Activated T-helper 17 cell treated with anti-CD3 and anti-CD28 coated beads, Interleukin-2, amount 50 U/mL, for 72 hours (primary cell): ENCODE results near the gene PHF12. TPM values are rescaled to one million over a fixed set of nuclear protein-coding genes. Genes with fewer than 3 reads are reported as not detected.

Experiments
- ATAC-seq: fragments of 150-1000 bp; cut with Tn5 transposase; replicated peaks from 2 replicates; pipeline ENCODE4 v1.10.0; 2021; ENCODE audit warnings: mild to moderate bottlenecking, moderate library complexity
- H3K27ac Mint-ChIP-seq: one replicate; pipeline ENCODE4 v1.8.0; 2022; ENCODE audit warnings: mixed read lengths
- H3K27me3 Mint-ChIP-seq: one replicate; pipeline ENCODE4 v1.8.0; 2022; ENCODE audit warnings: mixed read lengths
- H3K36me3 Mint-ChIP-seq: one replicate; pipeline ENCODE4 v1.8.0; 2022; ENCODE audit warnings: low read depth, mild to moderate bottlenecking, mixed read lengths
- H3K4me1 Mint-ChIP-seq: one replicate; pipeline ENCODE4 v1.8.0; 2022; ENCODE audit warnings: mixed read lengths
- H3K4me3 Mint-ChIP-seq: one replicate; pipeline ENCODE4 v1.8.0; 2022; ENCODE audit warnings: mild to moderate bottlenecking, mixed read lengths
- H3K9me3 Mint-ChIP-seq: one replicate; pipeline ENCODE4 v1.8.0; 2022; ENCODE audit warnings: mixed read lengths
- total RNA-seq, 2 donors: library from RNA; stranded (reverse); gene quantifications; one replicate each; pipeline ENCODE4 v1.2.3, GENCODE V29; 2022

The PHF12 gene
- total RNA-seq, 2 donors from 2014 or later, result 56.9 to 60.2 TPM

DNA sequence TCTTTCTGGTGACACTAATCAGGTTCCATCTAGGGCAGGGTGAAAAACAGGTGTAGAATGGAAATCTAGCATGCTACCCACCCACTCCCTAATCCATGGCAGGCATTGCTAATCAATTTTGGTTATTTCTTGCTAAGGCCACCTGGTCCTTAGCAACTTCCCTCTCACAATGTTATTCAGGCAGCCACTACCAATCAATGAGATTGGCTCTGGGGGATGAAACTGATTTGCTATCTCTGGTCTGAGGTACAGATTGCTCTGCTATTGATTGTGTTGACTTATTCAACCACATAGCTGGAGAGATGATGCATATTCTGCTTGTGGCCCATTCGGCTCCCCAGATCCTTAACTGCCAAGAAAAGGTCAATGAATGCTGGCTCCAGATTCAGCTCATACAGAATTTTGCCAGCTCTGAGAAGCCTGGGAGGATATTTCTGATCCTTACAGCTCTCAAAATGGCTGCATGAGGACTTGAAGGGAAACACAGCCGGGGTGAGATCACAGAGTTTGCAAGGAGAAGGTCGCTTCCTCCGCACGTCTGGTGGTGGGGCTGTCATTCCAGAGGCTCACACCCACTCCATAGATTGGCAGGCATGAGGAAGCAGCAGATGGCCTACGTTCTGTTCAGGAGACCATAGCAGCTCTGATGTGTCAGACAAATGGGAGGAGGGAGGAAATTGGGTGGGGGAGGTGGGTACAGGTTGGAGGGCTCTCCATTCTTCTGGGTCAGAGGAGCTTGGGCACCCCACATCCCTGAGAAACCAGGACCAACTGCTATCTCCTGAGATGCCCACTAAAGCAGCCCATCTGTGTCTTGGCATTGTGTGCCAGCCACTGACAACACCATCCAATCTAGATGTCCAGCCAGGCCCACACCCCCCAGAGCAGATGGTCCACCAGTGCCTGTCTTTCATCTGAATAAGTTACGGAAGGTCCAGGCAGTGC lies 32.2 kb upstream of the PHF12 start:
- Mint-ChIP-seq H3K4me1 (peaks cover 15% of the 10 kb centered on the region), H3K9me3 (no peaks in the 10 kb centered on the region), H3K27ac (peak overlapping the region; percentile 16)

DNA sequence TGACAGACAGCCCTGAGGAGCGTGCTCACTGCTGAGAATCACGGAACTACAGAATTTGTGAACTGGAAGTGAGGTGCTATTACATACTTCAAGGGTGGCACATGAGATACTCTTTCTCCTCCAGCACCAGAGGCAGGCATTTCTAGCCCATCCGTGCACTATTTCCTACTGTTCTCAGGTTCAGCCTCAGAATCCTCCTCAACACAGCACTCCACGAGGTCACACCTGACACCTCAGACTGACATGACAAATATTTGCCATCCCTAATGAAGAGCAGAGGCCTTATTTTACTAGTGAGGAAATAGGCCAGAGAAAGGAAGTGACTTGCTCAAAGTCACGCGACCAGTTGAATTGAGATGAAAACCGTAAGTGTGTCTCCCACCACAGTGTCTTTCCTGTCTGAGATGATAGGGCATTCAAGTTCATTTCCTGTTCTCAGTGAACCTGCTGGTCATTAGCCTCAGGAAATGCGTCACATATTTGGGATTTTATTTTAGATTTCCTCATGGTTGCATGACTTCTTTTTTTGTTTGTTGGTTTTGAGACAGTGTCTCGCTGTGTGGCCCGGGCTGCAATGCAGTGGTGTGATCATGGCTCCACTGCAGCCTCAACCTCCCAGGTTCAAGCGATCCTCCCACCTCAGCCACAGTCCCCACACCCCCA lies 30.9 kb upstream of the PHF12 start:
- peak overlapping the region; percentile 55 for H3K4me3 Mint-ChIP-seq
- H3K27me3 Mint-ChIP-seq, result no peaks in the 10 kb centered on the region
- ATAC-seq, result peak; percentile 84
- peaks cover 15% of the 10 kb centered on the region for H3K4me1 Mint-ChIP-seq
- H3K27ac Mint-ChIP-seq, result peak overlapping the region; percentile 84
- no peaks in the 10 kb centered on the region for H3K36me3 Mint-ChIP-seq
- no peaks in the 10 kb centered on the region for H3K9me3 Mint-ChIP-seq

More for the DNA sequence above, 32.2 kb upstream of the PHF12 start:
- Mint-ChIP-seq H3K27me3 (no peaks in the 10 kb centered on the region), H3K36me3 (no peaks in the 10 kb centered on the region), H3K4me3 (peak overlapping the region; percentile 55)
- ATAC-seq, result no peak

DNA sequence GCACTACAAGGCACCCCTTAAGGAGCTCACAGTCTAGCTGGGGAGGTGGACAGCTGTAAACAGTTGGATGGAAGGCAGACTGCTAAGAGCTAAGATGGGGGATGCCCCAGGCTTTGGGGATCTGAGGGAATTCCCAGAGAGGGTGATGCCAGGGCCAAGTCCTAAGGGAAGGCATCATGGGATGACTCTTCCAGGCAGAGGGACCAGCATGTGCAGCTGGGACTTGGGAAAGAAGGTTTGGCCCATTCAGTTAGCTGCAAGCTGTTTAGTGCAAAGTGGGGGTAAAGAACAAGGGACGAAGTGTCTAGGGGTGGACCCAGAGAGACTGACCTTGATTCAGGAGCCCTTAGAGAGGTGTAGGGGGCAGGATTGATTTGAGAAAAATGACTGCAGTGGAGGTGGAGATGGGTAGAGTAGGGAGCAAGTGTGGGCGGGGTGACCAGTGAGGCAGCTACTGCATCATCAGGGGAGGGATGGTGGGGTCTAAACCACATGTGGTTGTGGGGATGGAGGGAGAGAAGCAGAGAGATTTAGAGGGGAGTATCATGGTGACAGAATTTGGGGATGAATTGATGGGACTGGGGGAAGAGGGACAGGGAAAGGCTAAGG lies 27.1 kb upstream of the PHF12 start:
- no peak for ATAC-seq
- Mint-ChIP-seq H3K27ac (no peak overlapping the region), H3K9me3 (no peaks in the 10 kb centered on the region), H3K4me3 (no peak overlapping the region), H3K36me3 (no peaks in the 10 kb centered on the region), H3K4me1 (peaks cover 15% of the 10 kb centered on the region), H3K27me3 (no peaks in the 10 kb centered on the region)

DNA sequence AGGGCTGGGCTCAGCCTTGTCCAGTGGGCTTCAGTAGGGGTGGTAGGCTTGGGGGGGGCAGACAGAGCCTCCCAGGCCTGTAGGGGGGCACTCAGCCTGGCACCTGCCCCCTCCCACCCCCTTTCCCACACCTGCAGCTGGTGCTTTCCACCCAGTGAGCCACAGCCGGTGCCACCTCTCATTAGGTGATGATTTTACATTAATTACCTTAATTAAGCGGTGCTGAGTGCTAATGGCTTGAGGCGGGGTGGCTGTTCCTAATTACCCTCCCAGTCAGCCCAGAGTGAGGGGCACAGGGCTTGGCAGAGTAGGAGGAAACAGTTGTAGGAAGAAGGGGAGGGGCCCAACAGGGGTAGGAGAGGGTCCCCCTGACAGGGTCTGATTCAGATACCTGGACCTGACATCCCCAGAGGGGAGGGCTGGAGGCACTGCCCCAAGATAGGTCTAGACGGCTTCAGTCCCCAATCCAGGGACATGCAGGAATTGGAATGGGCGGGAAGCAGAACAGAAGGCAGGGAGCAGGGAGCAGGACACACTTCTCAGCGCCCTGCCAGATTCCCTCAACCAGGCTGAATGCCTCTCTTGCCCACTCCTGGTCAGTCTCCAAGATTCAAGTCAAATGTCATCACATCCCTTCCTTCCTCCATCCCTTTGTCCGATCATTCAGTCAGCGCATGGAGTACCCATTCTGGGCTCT lies 26.5 kb upstream of the PHF12 start:
- Mint-ChIP-seq H3K27ac (no peak overlapping the region), H3K4me3 (no peak overlapping the region), H3K36me3 (no peaks in the 10 kb centered on the region), H3K4me1 (peaks cover 9% of the 10 kb centered on the region), H3K9me3 (no peaks in the 10 kb centered on the region), H3K27me3 (no peaks in the 10 kb centered on the region)
- ATAC-seq, result no peak

DNA sequence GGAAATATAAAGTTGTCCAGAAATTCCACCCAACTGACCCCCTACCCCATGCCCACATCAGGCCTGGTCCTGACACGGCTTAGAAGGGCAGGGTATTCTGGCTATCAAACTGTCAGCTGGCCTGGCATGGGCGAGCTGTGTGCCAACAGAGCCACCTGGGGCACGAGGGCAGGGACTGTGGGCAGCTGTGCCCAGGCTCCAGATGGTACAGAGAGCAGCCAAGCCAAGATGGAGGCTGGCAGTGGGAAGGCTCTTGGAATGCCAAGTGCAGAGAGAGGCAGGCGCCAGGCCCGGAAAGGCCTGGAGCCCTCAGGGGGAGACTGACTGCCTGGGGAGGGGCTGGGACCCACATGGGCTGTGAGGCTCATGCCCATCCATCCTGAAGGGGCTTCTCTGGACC lies 24.3 kb upstream of the PHF12 start:
- no peak for ATAC-seq
- Mint-ChIP-seq H3K4me3 (no peak overlapping the region), H3K9me3 (no peaks in the 10 kb centered on the region), H3K36me3 (no peaks in the 10 kb centered on the region), H3K4me1 (no peaks in the 10 kb centered on the region), H3K27me3 (no peaks in the 10 kb centered on the region), H3K27ac (no peak overlapping the region)

DNA sequence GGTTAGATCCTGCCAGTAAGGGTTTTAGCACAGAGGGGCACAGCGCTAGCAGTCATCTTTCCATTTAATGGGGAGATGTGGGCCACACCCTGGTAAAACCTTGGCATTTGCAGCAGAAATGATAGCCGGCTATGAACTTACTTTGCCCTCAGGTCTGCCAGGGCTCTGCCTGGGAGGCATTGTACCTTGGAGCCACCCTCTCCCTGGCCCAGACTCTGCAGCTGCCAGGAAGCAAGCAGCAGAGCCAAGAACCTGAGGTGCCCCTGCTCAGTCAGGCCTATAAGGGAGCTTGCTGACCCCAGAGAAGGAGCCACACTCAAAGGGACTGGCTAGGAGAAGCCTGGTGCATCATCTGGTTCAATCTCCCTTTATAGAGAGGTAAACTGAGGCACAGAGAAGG lies 23.7 kb upstream of the PHF12 start:
- no peaks in the 10 kb centered on the region for H3K9me3 Mint-ChIP-seq
- H3K36me3 Mint-ChIP-seq, result no peaks in the 10 kb centered on the region
- H3K4me3 Mint-ChIP-seq, result no peak overlapping the region

DNA sequence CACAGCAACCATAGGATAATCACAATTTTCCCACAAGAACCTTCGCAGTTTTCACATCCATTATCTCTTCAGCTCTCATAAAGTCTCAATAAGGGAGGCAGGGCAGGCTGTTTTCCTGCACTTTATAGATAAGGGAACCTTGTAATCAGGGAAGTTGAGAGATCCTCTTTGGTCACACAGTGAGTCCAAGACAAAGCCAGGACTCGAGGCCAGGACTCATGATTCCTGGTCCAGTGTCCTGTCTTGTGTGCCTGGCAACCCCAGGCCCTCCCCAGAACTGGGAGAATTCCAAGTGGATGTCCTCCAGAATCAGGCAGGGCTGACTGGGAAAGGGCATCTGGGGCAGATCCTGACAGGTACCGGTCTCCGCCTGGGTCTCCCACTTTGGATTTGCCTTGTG lies 23.1 kb upstream of the PHF12 start:
- Mint-ChIP-seq H3K27ac (no peak overlapping the region), H3K36me3 (no peaks in the 10 kb centered on the region), H3K4me1 (no peaks in the 10 kb centered on the region), H3K27me3 (no peaks in the 10 kb centered on the region), H3K4me3 (no peak overlapping the region), H3K9me3 (no peaks in the 10 kb centered on the region)
- ATAC-seq, result no peak

More for the DNA sequence above, 23.7 kb upstream of the PHF12 start:
- no peak for ATAC-seq
- Mint-ChIP-seq H3K27ac (no peak overlapping the region), H3K4me1 (no peaks in the 10 kb centered on the region), H3K27me3 (no peaks in the 10 kb centered on the region)

- H3K36me3 Mint-ChIP-seq, result no peaks in the 10 kb centered on the region
- no peak overlapping the region for H3K4me3 Mint-ChIP-seq
- H3K4me1 Mint-ChIP-seq, result no peaks in the 10 kb centered on the region
- H3K27ac Mint-ChIP-seq, result no peak overlapping the region
- H3K27me3 Mint-ChIP-seq, result no peaks in the 10 kb centered on the region
- H3K9me3 Mint-ChIP-seq, result no peaks in the 10 kb centered on the region
- ATAC-seq, result no peak
Measured at GRCh38 chr17:28973425-28973824, 22.1 kb upstream of the PHF12 start.

- no peaks in the 10 kb centered on the region for H3K27me3 Mint-ChIP-seq
- H3K36me3 Mint-ChIP-seq, result no peaks in the 10 kb centered on the region
- H3K4me3 Mint-ChIP-seq, result no peak overlapping the region
- H3K9me3 Mint-ChIP-seq, result no peaks in the 10 kb centered on the region
- H3K27ac Mint-ChIP-seq, result no peak overlapping the region
- ATAC-seq, result no peak
- no peaks in the 10 kb centered on the region for H3K4me1 Mint-ChIP-seq
Measured at GRCh38 chr17:28972437-28972836, 21.1 kb upstream of the PHF12 start.

DNA sequence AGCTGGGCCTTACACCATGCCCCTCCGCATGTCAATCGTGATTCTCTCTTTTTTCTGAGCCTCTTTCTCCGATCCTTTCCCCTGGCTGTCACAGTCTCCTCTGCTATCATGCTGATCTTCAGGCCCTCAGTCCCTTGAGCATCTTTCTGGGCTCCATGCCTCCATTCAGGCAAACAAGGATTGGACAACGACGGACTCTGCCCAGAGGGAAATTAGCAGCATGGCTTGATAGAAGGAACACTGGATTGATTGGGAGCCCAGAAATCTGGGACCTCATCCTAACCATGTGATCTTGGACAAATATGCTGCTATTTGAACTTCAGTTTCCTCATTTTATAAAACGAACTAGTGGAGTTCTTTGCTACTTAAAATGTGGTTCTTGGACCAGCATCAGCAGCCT lies 19.6 kb upstream of the PHF12 start:
- no peaks in the 10 kb centered on the region for H3K36me3 Mint-ChIP-seq
- no peak overlapping the region for H3K4me3 Mint-ChIP-seq
- no peaks in the 10 kb centered on the region for H3K4me1 Mint-ChIP-seq
- no peak overlapping the region for H3K27ac Mint-ChIP-seq
- no peaks in the 10 kb centered on the region for H3K27me3 Mint-ChIP-seq
- no peaks in the 10 kb centered on the region for H3K9me3 Mint-ChIP-seq
- ATAC-seq, result no peak

- no peaks in the 10 kb centered on the region for H3K4me1 Mint-ChIP-seq
- no peaks in the 10 kb centered on the region for H3K27me3 Mint-ChIP-seq
- no peak overlapping the region for H3K4me3 Mint-ChIP-seq
- H3K27ac Mint-ChIP-seq, result no peak overlapping the region
- ATAC-seq, result no peak
- no peaks in the 10 kb centered on the region for H3K9me3 Mint-ChIP-seq
- H3K36me3 Mint-ChIP-seq, result no peaks in the 10 kb centered on the region
Measured at GRCh38 chr17:28969706-28970393, 18.5 kb upstream of the PHF12 start.

DNA sequence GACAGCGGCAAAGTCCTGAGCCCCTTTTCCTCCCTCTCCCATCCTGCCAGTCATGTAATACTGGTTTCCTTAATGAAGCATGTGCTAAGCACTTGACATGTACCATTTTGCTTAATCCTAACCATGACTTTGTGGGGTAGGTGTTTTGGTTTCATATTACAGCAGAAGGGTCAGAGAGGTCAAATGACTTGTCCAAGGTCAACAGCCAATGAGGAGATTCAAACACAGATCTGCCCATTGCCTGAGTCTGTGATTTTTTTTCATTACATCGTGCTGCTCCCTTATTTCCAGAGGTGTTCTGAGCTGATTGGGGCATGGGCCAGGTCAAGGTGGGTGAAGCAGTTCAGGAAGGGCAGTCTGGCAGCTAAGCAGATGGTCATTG lies 17.6 kb upstream of the PHF12 start:
- no peak overlapping the region for H3K27ac Mint-ChIP-seq
- no peaks in the 10 kb centered on the region for H3K36me3 Mint-ChIP-seq
- no peaks in the 10 kb centered on the region for H3K9me3 Mint-ChIP-seq
- H3K4me3 Mint-ChIP-seq, result no peak overlapping the region
- no peaks in the 10 kb centered on the region for H3K4me1 Mint-ChIP-seq
- ATAC-seq, result no peak
- H3K27me3 Mint-ChIP-seq, result peaks cover under 1% of the 10 kb centered on the region

DNA sequence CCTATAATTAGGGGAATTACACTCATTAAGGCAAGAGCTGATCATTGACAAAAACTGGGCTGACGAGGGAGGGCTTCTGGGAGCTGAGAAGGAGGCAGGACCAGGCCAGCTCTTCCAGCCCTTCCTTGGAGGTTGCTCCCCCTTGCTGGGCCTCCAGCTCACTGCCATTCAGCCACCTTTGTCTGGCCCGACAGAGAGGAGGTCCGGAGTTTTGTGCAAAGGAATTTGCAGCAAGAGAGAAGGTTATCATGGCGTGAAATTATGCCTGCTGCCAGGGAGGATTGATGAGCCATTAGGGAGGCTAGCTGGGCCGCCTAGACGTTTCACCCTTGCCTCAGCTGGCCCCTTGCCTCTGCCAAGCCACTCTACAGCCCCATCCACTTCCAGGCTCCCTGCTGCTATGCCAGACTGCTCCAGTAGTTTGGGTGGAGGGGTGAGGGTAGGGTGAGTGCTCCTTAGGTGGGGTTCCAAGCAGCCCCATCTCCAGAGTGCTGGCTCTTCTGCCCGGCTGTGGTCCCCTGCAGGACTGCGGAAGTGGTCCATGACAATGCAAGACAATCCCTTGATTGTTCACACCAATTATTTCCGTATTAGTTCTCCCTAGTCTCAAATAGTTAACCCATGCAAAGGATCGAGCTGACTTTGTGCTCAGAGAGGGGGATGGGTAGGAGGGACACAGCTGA lies 17.1 kb upstream of the PHF12 start:
- no peaks in the 10 kb centered on the region for H3K4me1 Mint-ChIP-seq
- no peaks in the 10 kb centered on the region for H3K9me3 Mint-ChIP-seq
- H3K4me3 Mint-ChIP-seq, result no peak overlapping the region
- H3K27ac Mint-ChIP-seq, result no peak overlapping the region
- no peak for ATAC-seq
- no peaks in the 10 kb centered on the region for H3K36me3 Mint-ChIP-seq
- H3K27me3 Mint-ChIP-seq, result peaks cover 6% of the 10 kb centered on the region
